RWPE1 (cell line): ENCODE measurements around the gene PRR27.

Experiments used
- CTCF ChIA-PET: fragments of 350-600 bp; sonication (Branson Sonifier 250); formaldehyde crosslinking; extraction: SDS; loops from one replicate; lab custom pipeline; 2021; lab: Yijun Ruan, JAX
- POLR2A ChIA-PET: fragments of 400-600 bp; formaldehyde crosslinking; extraction: SDS; loops from one replicate; lab custom pipeline; 2020; ENCODE audit warnings: antibody characterized with exemption; ENCODE audit not compliant: low non-redundant PET; lab: Yijun Ruan, JAX
- DNase-seq: peaks from one replicate; pipeline ENCODE4 v3.0.0; 2012; ENCODE audit warnings: low spot score
- H3K27ac ChIP-seq: fragments of 450-650 bp; 2 replicates; pipeline ENCODE4 v1.5.1; 2017
- CTCF ChIP-seq: fragments of 450-650 bp; conservative IDR thresholded peaks from 2 replicates; pipeline ENCODE4 v1.5.1; 2017; ENCODE audit warnings: low read depth, mild to moderate bottlenecking

The PRR27 gene

GRCh38 chr4:70190579-70190978 is 36.5 kb downstream of the PRR27 start:
- no peak for DNase-seq
- POLR2A ChIA-PET: no interaction called here
- CTCF ChIA-PET: interaction anchor here (0.7 kb wide), 1 partner anchor 1163 kb away, joined by 5 read pairs; no protein-coding TSS in a partner anchor
- no peak overlapping the region for H3K27ac ChIP-seq
- TF ChIP-seq CTCF: no peak

- H3K27ac ChIP-seq: no peak overlapping the region
- no peak for DNase-seq
- POLR2A ChIA-PET: no interaction called here
- TF ChIP-seq CTCF: no peak
- CTCF ChIA-PET: no interaction called here
Measured at GRCh38 chr4:70191647-70192046, 37.6 kb downstream of the PRR27 start.

- POLR2A ChIA-PET: no interaction called here
- no peak for TF ChIP-seq CTCF
- CTCF ChIA-PET: no interaction called here
- DNase-seq: no peak
- no peak overlapping the region for H3K27ac ChIP-seq
Measured at GRCh38 chr4:70192895-70193294, 38.9 kb downstream of the PRR27 start.

- no peak for TF ChIP-seq CTCF
- ChIA-PET POLR2A (no interaction called here), CTCF (no interaction called here)
- no peak within 1 kb of the TSS for H3K27ac ChIP-seq
- no peak for DNase-seq
Measured at GRCh38 chr4:70195425-70195824, 41.4 kb downstream of the PRR27 start, which contains the start of gene ODAM. ODAM (plus strand) TSS chr4:70195725; CDS start chr4:70196544, 819 bp downstream.

- TF ChIP-seq CTCF: no peak
- ChIA-PET POLR2A (no interaction called here), CTCF (interaction anchor here (1.0 to 1.2 kb wide), 2 partner anchors 13 to 38 kb away, joined by 3 to 9 read pairs; no protein-coding TSS in a partner anchor)
- DNase-seq: no peak
- H3K27ac ChIP-seq: no peak overlapping the region
Measured at GRCh38 chr4:70196857-70197256, 42.8 kb downstream of the PRR27 start.

- TF ChIP-seq CTCF: no peak
- ChIA-PET POLR2A (no interaction called here), CTCF (no interaction called here)
- DNase-seq: no peak
- no peak overlapping the region for H3K27ac ChIP-seq
Measured at GRCh38 chr4:70197842-70198241, 43.8 kb downstream of the PRR27 start.
